Measurements from ENCODE around the gene HOXA11. TPM values are rescaled to one million over a fixed set of nuclear protein-coding genes. Genes with fewer than 3 reads are reported as not detected.

The HOXA11 gene
- total and polyA plus RNA-seq, 2 of the 4 experiments (the other 2 are of a cell fraction): 0.05 TPM; not detected in 1

- no peak for TF ChIP-seq MAFK (IDR thresholded peaks at IDR 0.05; ENCODE audit: low read depth, low read length)
- TF ChIP-seq MAZ (IDR thresholded peaks at IDR 0.05; ENCODE audit: borderline replicate concordance, low read depth, low read length): no peak
- TF ChIP-seq CHD1 (IDR thresholded peaks at IDR 0.05; ENCODE audit: low read depth, low read length): no peak
- TF ChIP-seq RFX5 (IDR thresholded peaks at IDR 0.05; ENCODE audit: low read depth, low read length): no peak
- no peak for TF ChIP-seq CEBPB (IDR thresholded peaks at IDR 0.05; ENCODE audit: low read depth, low read length)
- no peak for TF ChIP-seq RAD21 (IDR thresholded peaks at IDR 0.05; ENCODE audit: low read length)
Measured at GRCh38 chr7:27154369-27154768, 30.7 kb downstream of the HOXA11 start (continued).

- ATAC-seq (ENCODE audit: low read depth) (no peak), DNase-seq (no peak)
- H4K20me1 ChIP-seq (ENCODE audit: insufficient read depth, low read length): no peaks in the 10 kb centered on the region
- no peak overlapping the region for H3K18ac ChIP-seq (ENCODE audit: low read depth, low read length)
- no TSS peak for BruUV-seq (replicated peaks)
- no peak overlapping the region for H3K27ac ChIP-seq (ENCODE audit: insufficient read depth, low read length)
- WGBS, 2 experiments (ENCODE audit: extremely low coverage in 2 of 2, insufficient read length in 1 of 2): no CpG with 5 or more reads among the region's 3 CpGs
- H4K5ac ChIP-seq (ENCODE audit: low read depth, low read length): no peak overlapping the region
- H3K14ac ChIP-seq (replicated peaks; ENCODE audit: low read depth, low read length): no peak overlapping the region
- no peak overlapping the region for H2BK5ac ChIP-seq (ENCODE audit: low read depth, low read length, poor library complexity, severe bottlenecking)
- peaks cover 3% of the 10 kb centered on the region; the same call in 1 of the 2 replicates for H3K9me1 ChIP-seq (ENCODE audit: insufficient read depth, low read length)
- 0 out of 4 replicates have a peak, but pooled peaks cover 0 to 13% of the 10 kb centered on the region in 2 experiments for H3K79me1 ChIP-seq (ENCODE audit: low read depth in 1 of 2, low read length in 2 of 2)
- no peak overlapping the region for H3K56ac ChIP-seq (ENCODE audit: extremely low read depth, insufficient read depth, low read length)
- H4K91ac ChIP-seq (ENCODE audit: insufficient read depth, low read depth, low read length): no peak overlapping the region
- ChIA-PET CTCF (no interaction called here), POLR2A (ENCODE audit: unreplicated experiment) (no interaction called here)
- no peak overlapping the region for H3K23ac ChIP-seq (ENCODE audit: low read depth, low read length)
- H3K36me3 ChIP-seq (ENCODE audit: control insufficient read depth, insufficient read depth, low read length): no peaks in the 10 kb centered on the region
- intact Hi-C loops (cut with micrococcal nuclease) (no loop called here), dilution Hi-C loops (cut with HindIII; ENCODE audit: low sequenced_read_pairs, unreplicated experiment) (no loop called here), in situ Hi-C loops (cut with MboI; ENCODE audit: low sequenced_read_pairs) (no loop called here)
- peaks cover 6% of the 10 kb centered on the region; the same call in 1 of the 2 replicates for H3K4me1 ChIP-seq (ENCODE audit: control insufficient read depth, insufficient read depth, low read length)
- peak overlapping the region; percentile 18 for H2AK9ac ChIP-seq (replicated peaks; ENCODE audit: low read depth, low read length, poor library complexity)
- H3K27me3 ChIP-seq (ENCODE audit: control insufficient read depth, insufficient read depth, low read length): no peaks in the 10 kb centered on the region; the same call in 1 of the 2 replicates
- H3K4me2 ChIP-seq (ENCODE audit: low read depth, low read length): no peak overlapping the region
- H2AK5ac ChIP-seq (ENCODE audit: low read depth, low read length): no peak overlapping the region
- no peak overlapping the region for H3K4me3 ChIP-seq (ENCODE audit: insufficient read depth, low read depth, low read length)
- no peak overlapping the region for H2BK120ac ChIP-seq (ENCODE audit: low read depth, low read length)
- H3K4ac ChIP-seq (ENCODE audit: low read depth, low read length): no peak overlapping the region
- no peak overlapping the region for H3K9ac ChIP-seq (ENCODE audit: low read depth, low read length)
- no peak overlapping the region for H2BK20ac ChIP-seq (ENCODE audit: low read depth, low read length)
- no peaks in the 10 kb centered on the region for H3K9me3 ChIP-seq (ENCODE audit: control insufficient read depth, insufficient read depth, low read length)
- no peak overlapping the region; a peak in 1 of 4 replicates for H4K8ac ChIP-seq (ENCODE audit: low read depth in 2 of 2, low read length in 2 of 2)
- no peak overlapping the region for H2AFZ ChIP-seq (replicated peaks; ENCODE audit: low read length, poor library complexity)
- TF ChIP-seq RFX5 (IDR thresholded peaks at IDR 0.05; ENCODE audit: low read depth, low read length): no peak
- TF ChIP-seq MAZ (IDR thresholded peaks at IDR 0.05; ENCODE audit: borderline replicate concordance, low read depth, low read length): no peak
- no peak for TF ChIP-seq MXI1 (IDR thresholded peaks at IDR 0.05; ENCODE audit: borderline replicate concordance, low read depth, low read length)
- no peak for TF ChIP-seq CEBPB (IDR thresholded peaks at IDR 0.05; ENCODE audit: low read depth, low read length)
- TF ChIP-seq BHLHE40 (IDR thresholded peaks at IDR 0.05; ENCODE audit: low read depth, low read length): no peak
- no peak for TF ChIP-seq SMC3 (IDR thresholded peaks at IDR 0.05; ENCODE audit: low read depth, low read length)
- TF ChIP-seq NFE2L2 (IDR thresholded peaks at IDR 0.05; ENCODE audit: low read depth, low read length): no peak
- TF ChIP-seq RAD21 (IDR thresholded peaks at IDR 0.05; ENCODE audit: low read length): no peak
- TF ChIP-seq FOS (IDR thresholded peaks at IDR 0.05; ENCODE audit: low read depth, low read length): no peak
- TF ChIP-seq POLR2A (IDR thresholded peaks at IDR 0.05; ENCODE audit: low read depth, low read length): no peak
- no peak for TF ChIP-seq MAFK (IDR thresholded peaks at IDR 0.05; ENCODE audit: low read depth, low read length)
- TF ChIP-seq CTCF (conservative IDR thresholded peaks at IDR 0.05; ENCODE audit: low read depth, low read length): no peak
- H2BK15ac ChIP-seq (ENCODE audit: low read depth, low read length): no peak overlapping the region
Measured at GRCh38 chr7:27153526-27153925, 31.5 kb downstream of the HOXA11 start.

Data from IMR-90 (cell line).